Mammary epithelial cell (primary cell): Measurements from ENCODE around the gene CHAF1A.

ENCODE experiments used
- EZH2 ChIP-seq: IDR thresholded peaks from 2 replicates; pipeline ENCODE4 v1.6.1; 2012; ENCODE audit warnings: low read length, inconsistent platforms, borderline replicate concordance
- TF ChIP-seq, protein P1 (sequence below), 2 donors: IDR thresholded peaks in 1 of 2; conservative IDR thresholded peaks in 1 of 2; 2 replicates each; pipeline ENCODE4 v1.5.1; 2011 to 2012; ENCODE audit warnings: inconsistent platforms in 2 of 2, low read length in 2 of 2, mild to moderate bottlenecking in 2 of 2, control low read depth in 1 of 2, low read depth in 1 of 2; ENCODE audit not compliant: insufficient read depth in 1 of 2; ENCODE audit errors: extremely low read depth in 1 of 2

GRCh38 chr19:4482721-4483364 lies 80.4 kb downstream of the CHAF1A start:
- no peak for TF ChIP-seq EZH2
- TF ChIP-seq, protein P1, sequence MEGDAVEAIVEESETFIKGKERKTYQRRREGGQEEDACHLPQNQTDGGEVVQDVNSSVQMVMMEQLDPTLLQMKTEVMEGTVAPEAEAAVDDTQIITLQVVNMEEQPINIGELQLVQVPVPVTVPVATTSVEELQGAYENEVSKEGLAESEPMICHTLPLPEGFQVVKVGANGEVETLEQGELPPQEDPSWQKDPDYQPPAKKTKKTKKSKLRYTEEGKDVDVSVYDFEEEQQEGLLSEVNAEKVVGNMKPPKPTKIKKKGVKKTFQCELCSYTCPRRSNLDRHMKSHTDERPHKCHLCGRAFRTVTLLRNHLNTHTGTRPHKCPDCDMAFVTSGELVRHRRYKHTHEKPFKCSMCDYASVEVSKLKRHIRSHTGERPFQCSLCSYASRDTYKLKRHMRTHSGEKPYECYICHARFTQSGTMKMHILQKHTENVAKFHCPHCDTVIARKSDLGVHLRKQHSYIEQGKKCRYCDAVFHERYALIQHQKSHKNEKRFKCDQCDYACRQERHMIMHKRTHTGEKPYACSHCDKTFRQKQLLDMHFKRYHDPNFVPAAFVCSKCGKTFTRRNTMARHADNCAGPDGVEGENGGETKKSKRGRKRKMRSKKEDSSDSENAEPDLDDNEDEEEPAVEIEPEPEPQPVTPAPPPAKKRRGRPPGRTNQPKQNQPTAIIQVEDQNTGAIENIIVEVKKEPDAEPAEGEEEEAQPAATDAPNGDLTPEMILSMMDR (conservative IDR thresholded peaks at IDR 0.05 in 1 of 2, IDR thresholded peaks at IDR 0.05 in 1 of 2; ENCODE audit: extremely low read depth in 1 of 2, insufficient read depth in 1 of 2, low read depth in 1 of 2, low read length in 2 of 2), result no peak
